Smooth muscle cell (in vitro differentiated cells): ENCODE data around the gene SMYD3. TPM values are rescaled to one million over a fixed set of nuclear protein-coding genes. Genes with fewer than 3 reads are reported as not detected.

ENCODE experiments used
- DNase-seq: peaks from one replicate; lab custom pipeline; 2025; ENCODE audit not compliant: unreplicated experiment; lab: John Stamatoyannopoulos, UW
- H2AFZ ChIP-seq: fragments of 200-600 bp; sonication (generic); 2 replicates; pipeline ENCODE4 v1.6.0; 2016; ENCODE audit warnings: antibody characterized with exemption, low read depth, mild to moderate bottlenecking
- H3F3A ChIP-seq: fragments of 200-600 bp; sonication (generic); 2 replicates; pipeline ENCODE4 v1.6.0; 2017; ENCODE audit warnings: antibody characterized with exemption, low read depth
- H3K27ac ChIP-seq: fragments of 200-600 bp; sonication (generic); 2 replicates; pipeline ENCODE4 v1.5.1; 2016; ENCODE audit warnings: low read depth, mild to moderate bottlenecking
- H3K27me3 ChIP-seq: fragments of 200-600 bp; sonication (generic); 2 replicates; pipeline ENCODE4 v1.6.1; 2016; ENCODE audit warnings: low read depth, mild to moderate bottlenecking
- H3K36me3 ChIP-seq: fragments of 200-600 bp; sonication (generic); 2 replicates; pipeline ENCODE4 v1.5.1; 2016; ENCODE audit warnings: low read depth
- H3K4me1 ChIP-seq: fragments of 200-600 bp; sonication (generic); 2 replicates; pipeline ENCODE4 v1.5.1; 2016; ENCODE audit warnings: low read depth
- H3K4me2 ChIP-seq: fragments of 200-600 bp; sonication (generic); 2 replicates; pipeline ENCODE4 v1.6.0; 2016; ENCODE audit warnings: mild to moderate bottlenecking
- H3K4me3 ChIP-seq: fragments of 200-600 bp; sonication (generic); 2 replicates; pipeline ENCODE4 v1.5.1; 2016; ENCODE audit warnings: mild to moderate bottlenecking
- H3K79me2 ChIP-seq: fragments of 200-600 bp; sonication (generic); 2 replicates; pipeline ENCODE4 v1.6.0; 2016; ENCODE audit warnings: low read depth, mild to moderate bottlenecking
- H3K9ac ChIP-seq: fragments of 200-600 bp; sonication (generic); 2 replicates; pipeline ENCODE4 v1.6.0; 2016; ENCODE audit warnings: low read depth
- H3K9me3 ChIP-seq: fragments of 200-600 bp; sonication (generic); replicated peaks from 2 replicates; pipeline ENCODE4 v1.5.1; 2016; ENCODE audit warnings: low read depth
- H4K20me1 ChIP-seq: fragments of 200-600 bp; sonication (generic); 2 replicates; pipeline ENCODE4 v1.6.0; 2016; ENCODE audit warnings: low read depth
- WGBS: methylation state at CpG from one replicate; pipeline ENCODE4 v1.1.7; 2016; ENCODE audit warnings: low lambda C conversion rate; 5-methylcytosine and 5-hydroxymethylcytosine counted together
- polyA plus RNA-seq: library from polyadenylated mRNA; unstranded; fragments of >200 nt; fragmentation: Nextera tagmentation; extraction: Ambion mirVana; gene quantifications from 2 replicates; pipeline ENCODE4 v1.2.1, GENCODE V29; 2016
- total RNA-seq: library from RNA; depleted of rRNA; stranded (reverse); fragments of >200 nt; gene quantifications from 2 replicates; pipeline ENCODE4 v1.2.3, GENCODE V29; 2014
- TF ChIP-seq, protein P1 (sequence below): fragments of 200-600 bp; sonication (generic); IDR thresholded peaks from 2 replicates; pipeline ENCODE4 v1.5.1; 2017; ENCODE audit warnings: borderline replicate concordance, mild to moderate bottlenecking, antibody characterized with exemption; ENCODE audit not compliant: insufficient read depth, poor library complexity, severe bottlenecking

Gene SMYD3
- total and polyA plus RNA-seq, 2 experiments from 2014 or later = 162 to 301 TPM

DNA sequence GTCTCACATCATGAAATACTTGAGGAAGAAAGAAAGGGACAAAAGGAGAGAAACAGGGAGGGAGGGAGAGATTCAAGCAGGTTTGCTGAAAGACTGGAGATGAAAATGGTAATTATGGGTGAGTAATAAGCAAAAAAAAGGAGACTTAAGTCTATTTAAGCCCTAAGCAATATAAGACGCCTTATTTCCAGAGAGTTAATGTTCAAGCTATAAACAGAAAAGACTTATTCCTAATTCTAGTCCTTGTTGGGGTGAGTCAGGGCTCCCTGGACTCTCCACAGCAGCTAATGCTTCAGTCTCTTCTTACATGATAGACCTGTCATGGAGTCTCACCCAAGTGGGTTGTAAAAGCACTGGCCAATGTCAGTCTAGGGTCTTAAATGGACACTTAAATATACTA lies 619.2 kb downstream of the SMYD3 start:
- Histone ChIP-seq H3K9ac (no peak overlapping the region), H3K9me3 (peaks cover 8% of the 10 kb centered on the region), H3K4me2 (peak overlapping the region; percentile 15), H3K27ac (peak overlapping the region; percentile 73), H4K20me1 (no peaks in the 10 kb centered on the region), H2AFZ (no peak overlapping the region), H3K4me1 (no peaks in the 10 kb centered on the region), H3F3A (peaks cover 4% of the 10 kb centered on the region), H3K4me3 (no peak overlapping the region), H3K79me2 (peaks cover 16% of the 10 kb centered on the region), H3K36me3 (peaks cover 27% of the 10 kb centered on the region), H3K27me3 (no peaks in the 10 kb centered on the region)
- WGBS = 18% methylated on average over 1 of the region's 1 CpG
- no peak for DNase-seq
- TF ChIP-seq, protein P1, sequence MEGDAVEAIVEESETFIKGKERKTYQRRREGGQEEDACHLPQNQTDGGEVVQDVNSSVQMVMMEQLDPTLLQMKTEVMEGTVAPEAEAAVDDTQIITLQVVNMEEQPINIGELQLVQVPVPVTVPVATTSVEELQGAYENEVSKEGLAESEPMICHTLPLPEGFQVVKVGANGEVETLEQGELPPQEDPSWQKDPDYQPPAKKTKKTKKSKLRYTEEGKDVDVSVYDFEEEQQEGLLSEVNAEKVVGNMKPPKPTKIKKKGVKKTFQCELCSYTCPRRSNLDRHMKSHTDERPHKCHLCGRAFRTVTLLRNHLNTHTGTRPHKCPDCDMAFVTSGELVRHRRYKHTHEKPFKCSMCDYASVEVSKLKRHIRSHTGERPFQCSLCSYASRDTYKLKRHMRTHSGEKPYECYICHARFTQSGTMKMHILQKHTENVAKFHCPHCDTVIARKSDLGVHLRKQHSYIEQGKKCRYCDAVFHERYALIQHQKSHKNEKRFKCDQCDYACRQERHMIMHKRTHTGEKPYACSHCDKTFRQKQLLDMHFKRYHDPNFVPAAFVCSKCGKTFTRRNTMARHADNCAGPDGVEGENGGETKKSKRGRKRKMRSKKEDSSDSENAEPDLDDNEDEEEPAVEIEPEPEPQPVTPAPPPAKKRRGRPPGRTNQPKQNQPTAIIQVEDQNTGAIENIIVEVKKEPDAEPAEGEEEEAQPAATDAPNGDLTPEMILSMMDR = no peak

DNA sequence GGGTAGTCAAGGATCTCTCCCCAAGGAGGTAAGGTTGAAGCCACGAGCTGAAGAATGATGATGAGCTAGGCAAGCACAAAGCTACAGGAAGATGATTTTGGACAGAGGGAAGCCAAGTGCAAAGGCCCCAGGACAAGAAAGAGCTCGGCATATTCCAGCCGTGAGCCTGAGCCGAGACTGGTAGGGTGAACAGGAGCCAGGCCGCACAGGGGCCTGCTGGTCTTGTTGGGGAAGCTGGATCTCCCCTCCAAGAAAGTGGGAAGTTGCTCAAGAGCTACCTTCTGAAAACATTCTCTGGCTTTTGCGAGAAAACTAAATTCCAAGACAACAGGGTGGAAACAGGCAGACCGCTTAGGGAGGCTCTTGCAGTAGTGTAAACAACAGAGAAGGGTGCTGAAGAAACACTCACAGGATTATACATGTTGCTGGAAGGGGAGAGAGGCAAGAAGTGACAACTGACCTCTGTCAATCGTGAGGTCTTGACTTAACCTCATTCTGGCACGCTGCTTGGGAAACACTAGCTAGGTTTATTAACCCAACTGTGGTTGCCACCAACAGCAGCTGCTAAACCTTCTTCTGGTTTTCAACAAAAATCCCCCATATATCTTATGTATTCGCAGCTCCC lies 625.2 kb downstream of the SMYD3 start:
- peak overlapping the region; percentile 18 for H3K4me2 ChIP-seq
- no peak overlapping the region for H3K9ac ChIP-seq
- TF ChIP-seq, protein P1 = no peak
- peak overlapping the region; percentile 88 for H3K27ac ChIP-seq
- H3F3A ChIP-seq = peaks cover 18% of the 10 kb centered on the region
- DNase-seq = no peak
- peaks cover 10% of the 10 kb centered on the region for H3K4me1 ChIP-seq
- H3K4me3 ChIP-seq = no peak overlapping the region
- H3K36me3 ChIP-seq = peaks cover 9% of the 10 kb centered on the region
- no peaks in the 10 kb centered on the region for H3K27me3 ChIP-seq
- no peaks in the 10 kb centered on the region for H3K9me3 ChIP-seq
- H3K79me2 ChIP-seq = no peaks in the 10 kb centered on the region
- H4K20me1 ChIP-seq = no peaks in the 10 kb centered on the region
- no peak overlapping the region for H2AFZ ChIP-seq
- 69% methylated on average over 10 of the region's 10 CpGs for WGBS

DNA sequence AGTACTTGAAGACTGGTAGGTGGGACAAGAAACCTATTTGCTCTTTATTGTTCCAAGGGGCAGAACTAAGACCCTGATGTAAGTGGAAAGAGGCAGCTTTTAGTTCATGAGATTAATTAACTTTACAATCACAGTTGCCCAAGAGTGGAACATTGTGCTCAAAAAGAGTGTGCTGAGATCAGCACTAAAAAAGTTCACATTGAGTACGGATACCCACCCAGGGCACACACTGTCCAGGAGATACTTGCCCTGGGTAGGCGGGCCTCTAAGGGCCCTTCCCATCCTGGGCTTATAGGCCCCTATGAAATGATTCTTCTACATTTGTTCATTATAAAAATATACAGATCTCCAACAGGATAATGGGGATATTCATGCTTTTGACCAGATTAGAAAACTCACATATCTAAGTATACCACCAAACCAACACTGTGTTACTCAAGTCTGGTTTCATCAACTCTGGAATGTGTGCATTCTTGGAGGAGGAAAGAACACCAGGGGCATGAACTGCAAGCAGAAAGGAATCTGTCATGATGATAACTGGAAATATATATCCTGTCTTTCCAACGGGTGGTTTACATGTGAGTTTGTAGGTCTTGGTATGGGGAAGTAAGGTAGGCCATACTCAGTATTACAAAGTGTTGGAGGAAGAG lies 626.2 kb downstream of the SMYD3 start:
- Histone ChIP-seq H3K4me2 (peak overlapping the region; percentile 50), H3K27me3 (no peaks in the 10 kb centered on the region), H3K4me3 (no peak overlapping the region), H3K27ac (peak overlapping the region; percentile 88), H2AFZ (no peak overlapping the region), H3K4me1 (peaks cover 10% of the 10 kb centered on the region), H3K36me3 (peaks cover 9% of the 10 kb centered on the region), H3K9me3 (no peaks in the 10 kb centered on the region), H3K9ac (peak overlapping the region; percentile 20), H4K20me1 (no peaks in the 10 kb centered on the region), H3F3A (peaks cover 27% of the 10 kb centered on the region), H3K79me2 (no peaks in the 10 kb centered on the region)
- WGBS = 37% methylated on average over 3 of the region's 3 CpGs
- TF ChIP-seq, protein P1 = no peak
- DNase-seq = no peak

DNA sequence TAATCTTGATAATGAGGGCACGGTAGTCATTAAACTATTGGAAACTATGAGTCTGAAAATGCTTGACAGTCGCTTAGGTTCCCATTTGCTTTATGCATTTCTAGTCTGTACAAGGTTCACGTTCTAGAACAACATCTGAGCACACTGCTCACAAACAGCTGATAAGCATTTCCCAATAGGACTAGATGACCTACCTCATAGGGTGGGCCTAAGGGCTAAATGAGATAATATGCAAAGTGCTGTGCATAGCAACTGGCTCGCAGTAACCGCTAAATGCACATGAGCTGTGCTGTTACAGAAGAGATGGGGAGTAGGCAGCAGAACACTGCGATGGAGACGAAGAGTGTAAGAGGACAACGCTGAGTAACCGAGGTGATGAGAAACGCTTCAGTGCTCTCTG lies 628.0 kb downstream of the SMYD3 start:
- no peaks in the 10 kb centered on the region for H3K79me2 ChIP-seq

More for the DNA sequence above, 628.0 kb downstream of the SMYD3 start:
- peaks cover 17% of the 10 kb centered on the region for H3K4me1 ChIP-seq
- no peaks in the 10 kb centered on the region for H4K20me1 ChIP-seq
- H3K27ac ChIP-seq = peak overlapping the region; percentile 98
- no peak overlapping the region for H2AFZ ChIP-seq
- H3K9me3 ChIP-seq = no peaks in the 10 kb centered on the region
- 80% methylated on average over 10 of the region's 10 CpGs for whole genome bisulfite sequencing
- H3K9ac ChIP-seq = no peak overlapping the region
- peak overlapping the region; percentile 24 for H3K4me2 ChIP-seq
- H3K27me3 ChIP-seq = no peaks in the 10 kb centered on the region
- H3F3A ChIP-seq = peaks cover 37% of the 10 kb centered on the region
- H3K4me3 ChIP-seq = no peak overlapping the region
- TF ChIP-seq, protein P1 = no peak
- H3K36me3 ChIP-seq = peaks cover 5% of the 10 kb centered on the region
- no peak for DNase-seq
